GM12878 (cell line): Measurements from ENCODE around the gene TEX264.

Experiments
- EP300 ChIP-seq, 2 experiments: fragments of 150-350 bp in 1 of 2; IDR thresholded peaks; 2 replicates each; pipeline ENCODE4 v1.6.1; 2011 to 2012; ENCODE audit warnings: low read depth in 2 of 2, low read length in 2 of 2, borderline replicate concordance in 1 of 2, improper control_type of control experiment in 1 of 2, inconsistent platforms in 1 of 2; ENCODE audit not compliant: control insufficient read depth in 1 of 2
- RAD21 ChIP-seq: IDR thresholded peaks from 2 replicates; pipeline ENCODE4 v1.6.1; 2011; ENCODE audit warnings: mild to moderate bottlenecking, low read depth, low read length, moderate library complexity; ENCODE audit not compliant: insufficient read depth

DNA sequence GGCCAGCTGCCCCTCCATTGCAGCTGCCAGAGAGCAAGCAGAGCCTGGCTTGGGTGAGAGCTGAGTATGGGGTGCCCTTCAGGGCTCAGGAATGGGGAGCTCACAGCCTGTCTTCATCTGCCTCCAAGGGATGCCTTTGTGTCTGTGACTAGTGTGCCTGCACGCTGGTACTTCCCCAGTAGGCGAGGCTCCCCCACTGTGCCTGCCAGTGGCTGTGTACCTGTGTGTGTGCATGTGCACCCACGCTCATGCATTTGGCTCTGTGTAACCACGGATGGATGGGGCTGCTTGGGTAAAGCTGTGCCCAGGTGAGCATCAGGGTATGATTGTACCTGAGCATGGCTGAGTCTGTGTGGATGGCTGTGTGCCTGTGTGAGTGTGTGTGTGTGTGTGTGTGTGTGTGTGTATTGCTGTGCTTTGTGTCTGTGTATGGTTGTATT lies 33.5 kb downstream of the TEX264 start:
- TF ChIP-seq EP300 (IDR thresholded peaks at IDR 0.05; ENCODE audit: borderline replicate concordance in 1 of 2, control insufficient read depth in 1 of 2, low read depth in 2 of 2, low read length in 2 of 2): no peak
- no peak for TF ChIP-seq RAD21
